D721Med (cell line): Measurements from ENCODE around the gene PI4KA.

ENCODE experiments used
- DNase-seq: peaks from one replicate; pipeline ENCODE4 v3.0.0; 2011; ENCODE audit warnings: low spot score; ENCODE audit not compliant: insufficient read length
- FAIRE-seq: peaks from 2 replicates; lab custom pipeline; 2011; peaks lifted over from hg19 to GRCh38; lab: Jason Lieb, UNC
- CTCF ChIP-seq: IDR thresholded peaks from 2 replicates; pipeline ENCODE4 v1.5.1; 2012; ENCODE audit warnings: mild to moderate bottlenecking, control low read depth; ENCODE audit not compliant: insufficient read depth; ENCODE audit errors: missing control alignments

The PI4KA gene

GRCh38 chr22:20865331-20865730 is 6.7 kb upstream of the PI4KA start:
- no peak for TF ChIP-seq CTCF
- DNase-seq (no peak), FAIRE-seq (no peak)

DNA sequence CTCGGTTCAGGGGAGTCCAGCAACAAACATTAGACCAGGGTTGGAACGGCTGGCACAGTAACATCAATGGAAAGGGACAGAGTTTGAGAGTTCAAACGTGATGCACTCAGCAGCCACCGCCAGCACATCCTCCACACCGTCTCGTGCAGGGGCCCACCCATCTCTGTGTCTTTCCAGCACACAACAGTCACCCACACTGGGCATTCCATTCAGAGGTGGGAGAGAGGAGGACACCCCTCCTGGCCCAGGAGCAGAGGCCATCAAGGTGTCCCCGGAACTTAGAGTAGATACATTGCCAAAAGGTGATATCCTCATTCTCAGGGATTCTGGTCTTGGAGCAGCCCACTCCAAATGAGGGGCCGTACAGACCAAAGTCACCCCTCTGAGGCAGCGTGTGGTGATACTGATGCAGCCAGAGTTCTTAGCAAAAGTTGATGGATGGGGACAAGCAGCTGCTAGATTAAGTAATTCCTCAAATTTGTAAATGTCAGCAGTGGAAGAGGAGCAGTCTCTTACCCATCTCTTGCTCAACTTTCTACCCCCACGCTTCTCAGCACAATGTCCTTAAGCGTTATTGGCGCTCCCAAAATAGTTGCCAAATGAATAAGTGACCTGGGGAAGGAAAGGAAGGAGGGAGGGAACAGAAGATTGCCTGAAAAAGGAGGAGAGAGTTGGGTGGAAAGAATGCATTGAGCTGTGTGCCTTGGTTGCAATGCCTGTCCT is 5.7 kb upstream of the PI4KA start:
- FAIRE-seq, result no peak
- DNase-seq, result no peak
- no peak for TF ChIP-seq CTCF

DNA sequence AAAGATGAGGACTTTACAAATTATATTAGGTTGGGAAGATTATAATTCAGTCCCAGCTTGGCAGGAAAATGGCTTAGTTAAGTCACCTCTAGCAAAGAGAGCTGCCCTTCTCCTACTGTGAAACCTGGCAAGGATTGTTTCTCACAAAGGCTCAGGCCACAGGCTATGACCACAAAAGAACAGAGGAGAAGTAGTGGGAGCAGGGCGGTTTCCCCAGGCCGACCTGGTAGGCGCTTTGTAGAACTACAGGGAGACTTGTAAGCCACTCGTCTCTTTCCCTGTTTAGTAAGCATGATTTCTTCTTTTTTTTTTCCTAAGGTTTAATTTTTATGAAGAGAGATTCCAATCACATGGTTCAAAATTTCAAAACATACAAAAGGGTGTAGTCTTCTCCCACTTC is 4.8 kb upstream of the PI4KA start:
- FAIRE-seq (no peak), DNase-seq (no peak)

GRCh38 chr22:20862540-20862939 is 3.9 kb upstream of the PI4KA start:
- no peak for DNase-seq
- TF ChIP-seq CTCF, result no peak
- FAIRE-seq, result no peak

More for the DNA sequence above, 4.8 kb upstream of the PI4KA start:
- TF ChIP-seq CTCF, result no peak

- no peak for FAIRE-seq
- TF ChIP-seq CTCF, result no peak
- no peak for DNase-seq
Observed at GRCh38 chr22:20859615-20860014, 1.0 kb upstream of the PI4KA start.

DNA sequence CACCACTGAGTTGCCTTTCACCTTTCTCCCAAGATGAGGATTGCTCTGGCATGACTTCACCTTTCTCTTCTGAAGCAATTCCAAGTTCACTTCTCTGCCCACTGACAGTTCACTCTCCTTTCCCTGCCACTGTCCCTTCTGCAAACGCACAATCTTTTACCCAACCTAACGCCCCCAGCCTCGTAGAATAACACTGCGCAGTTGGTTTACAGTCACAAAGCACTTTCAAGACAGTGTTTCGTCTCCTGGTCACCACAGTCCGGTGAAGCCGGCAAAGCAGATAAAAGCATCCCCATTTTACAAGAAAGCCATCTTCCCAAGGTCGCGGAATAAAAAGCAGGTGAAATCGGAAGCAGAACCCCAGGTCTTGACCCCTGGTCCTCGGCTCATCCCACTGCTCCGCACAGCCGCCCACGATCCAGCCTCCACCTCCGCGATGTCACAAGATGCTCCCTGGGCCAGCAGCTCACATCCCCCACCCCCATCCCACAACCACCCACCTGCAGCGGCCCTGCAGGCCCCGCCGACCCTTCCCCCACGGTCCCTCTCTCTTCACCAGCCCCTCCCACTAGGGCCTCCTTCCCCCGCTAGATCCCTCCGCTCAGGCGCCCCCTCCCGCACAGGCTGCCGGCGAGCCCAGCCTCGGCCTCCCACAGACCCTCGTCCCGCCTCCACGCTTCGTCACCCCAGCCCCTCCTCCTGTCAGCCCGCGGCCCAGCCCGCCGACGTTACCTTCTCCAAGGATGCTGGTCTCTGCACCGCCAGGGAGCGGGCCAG is 585 bp downstream of the PI4KA start:
- DNase-seq (peak; percentile 89), FAIRE-seq (no peak)
- TF ChIP-seq CTCF, result no peak

DNA sequence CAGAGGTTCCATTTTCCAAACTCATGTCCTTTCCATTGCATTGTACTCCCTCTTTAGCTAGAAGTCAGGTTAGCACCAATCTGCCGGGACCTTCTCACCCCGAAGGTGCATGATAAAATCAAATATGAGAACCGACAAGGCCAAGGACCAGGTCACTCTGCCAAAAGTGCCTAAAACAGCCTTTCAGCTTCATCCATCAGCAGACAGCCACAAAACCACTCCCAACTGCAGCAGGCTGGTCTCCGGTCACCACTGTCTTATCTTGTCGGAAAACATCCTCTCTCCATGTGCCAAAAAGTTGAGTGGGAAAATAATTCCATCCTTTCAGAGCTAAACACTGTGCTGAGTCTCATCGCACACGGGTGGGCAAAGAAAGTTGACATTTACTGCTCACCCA is 1.4 kb downstream of the PI4KA start:
- DNase-seq (no peak), FAIRE-seq (no peak)
- no peak for TF ChIP-seq CTCF
